DND-41 (cell line): ENCODE results near the gene BRSK2.

ENCODE experiments used
- CTCF ChIP-seq: IDR thresholded peaks from 2 replicates; pipeline ENCODE4 v1.5.1; 2012; ENCODE audit warnings: borderline replicate concordance, low read length, moderate library complexity, mild to moderate bottlenecking; ENCODE audit not compliant: poor library complexity, severe bottlenecking; ENCODE audit errors: extremely low read depth
- EZH2 ChIP-seq: IDR thresholded peaks from 3 replicates; pipeline ENCODE4 v1.6.1; 2012; ENCODE audit warnings: borderline replicate concordance, low read depth, mild to moderate bottlenecking, moderate library complexity, low read length, inconsistent platforms; ENCODE audit not compliant: severe bottlenecking

GRCh38 chr11:1499261-1499890, 109.6 kb downstream of the BRSK2 start:
- no peak for TF ChIP-seq CTCF
- no peak for TF ChIP-seq EZH2
